UCSD-AML1 (cell line): ENCODE results near the gene SLC29A3.
A peak's percentile ranks its signal among the peaks of the same experiment; 100 is the strongest.

Experiments used
- DNase-seq: peaks from one replicate; lab custom pipeline; 2025; ENCODE audit not compliant: unreplicated experiment; lab: John Stamatoyannopoulos, UW

Gene SLC29A3

DNA sequence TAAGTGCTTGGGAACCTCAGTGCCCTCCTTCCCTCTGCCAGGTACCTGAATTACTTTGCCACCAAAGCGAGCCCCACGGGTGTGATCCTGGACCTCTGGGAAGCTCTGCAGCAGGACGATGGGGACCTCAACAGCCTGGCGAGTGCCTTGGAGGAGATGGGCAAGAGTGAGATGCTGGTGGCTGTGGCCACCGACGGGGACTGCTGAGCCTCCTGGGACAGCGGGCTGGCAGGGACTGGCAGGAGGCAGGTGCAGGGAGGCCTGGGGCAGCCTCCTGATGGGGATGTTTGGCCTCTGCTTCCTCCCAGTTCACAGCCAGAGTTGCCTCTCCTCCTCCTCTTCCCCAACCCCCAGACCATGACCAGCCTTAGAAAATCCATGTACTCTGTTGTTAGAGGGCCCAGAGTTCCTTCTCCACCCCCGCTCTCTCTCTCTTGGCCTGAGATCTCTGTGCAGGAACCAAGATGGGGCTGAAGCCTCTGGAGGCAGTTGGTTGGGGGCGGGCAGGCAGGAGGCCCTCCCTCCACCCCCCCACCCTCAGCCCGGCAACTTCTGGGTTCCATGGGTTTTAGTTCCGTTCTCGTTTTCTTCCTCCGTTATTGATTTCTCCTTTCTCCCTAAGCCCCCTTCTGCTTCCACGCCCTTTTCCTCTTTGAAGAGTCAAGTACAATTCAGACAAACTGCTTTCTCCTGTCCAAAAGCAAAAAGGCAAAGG is 19.8 kb upstream of the SLC29A3 start:
- peak; percentile 52 for DNase-seq

DNA sequence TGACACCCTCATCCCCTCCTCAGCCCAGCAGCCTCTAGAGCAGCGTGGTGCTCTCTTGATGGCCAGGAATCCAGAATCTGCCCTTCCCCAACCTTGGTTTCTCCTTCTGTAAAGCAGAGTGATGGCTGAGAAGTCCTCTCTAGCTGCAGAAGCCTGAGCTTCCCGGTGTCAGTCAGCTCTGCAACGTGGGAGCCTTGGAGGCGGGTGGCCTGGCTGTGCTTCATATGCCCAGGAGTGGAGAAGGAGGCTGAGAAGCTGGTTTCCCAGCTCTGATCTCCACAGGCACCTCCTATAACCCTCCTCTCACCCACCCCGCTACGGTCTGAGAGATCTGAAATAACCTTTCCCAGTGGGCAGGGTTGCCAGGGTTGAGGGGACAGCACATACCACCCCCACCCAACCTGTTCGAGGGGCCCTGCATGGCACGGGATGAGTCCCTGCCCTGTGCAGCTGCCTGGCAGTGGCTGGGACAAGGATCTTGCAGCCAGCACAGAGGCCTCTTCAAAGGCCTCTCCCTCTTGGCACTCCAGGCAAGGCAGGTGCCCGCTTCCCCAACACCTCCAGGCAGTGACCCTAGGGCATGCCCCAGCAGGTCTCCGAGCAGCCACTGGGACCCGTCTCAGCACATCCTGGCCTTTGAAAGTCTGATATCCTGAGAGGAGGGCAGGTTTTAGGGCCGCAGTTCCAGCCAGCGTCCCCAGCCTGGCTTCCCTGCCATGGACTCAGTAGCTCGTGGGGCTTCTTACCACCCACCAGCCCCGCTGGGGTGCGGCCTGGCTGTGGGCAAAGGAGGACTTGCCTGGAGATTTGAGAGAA is 18.3 kb upstream of the SLC29A3 start:
- no peak for DNase-seq

DNA sequence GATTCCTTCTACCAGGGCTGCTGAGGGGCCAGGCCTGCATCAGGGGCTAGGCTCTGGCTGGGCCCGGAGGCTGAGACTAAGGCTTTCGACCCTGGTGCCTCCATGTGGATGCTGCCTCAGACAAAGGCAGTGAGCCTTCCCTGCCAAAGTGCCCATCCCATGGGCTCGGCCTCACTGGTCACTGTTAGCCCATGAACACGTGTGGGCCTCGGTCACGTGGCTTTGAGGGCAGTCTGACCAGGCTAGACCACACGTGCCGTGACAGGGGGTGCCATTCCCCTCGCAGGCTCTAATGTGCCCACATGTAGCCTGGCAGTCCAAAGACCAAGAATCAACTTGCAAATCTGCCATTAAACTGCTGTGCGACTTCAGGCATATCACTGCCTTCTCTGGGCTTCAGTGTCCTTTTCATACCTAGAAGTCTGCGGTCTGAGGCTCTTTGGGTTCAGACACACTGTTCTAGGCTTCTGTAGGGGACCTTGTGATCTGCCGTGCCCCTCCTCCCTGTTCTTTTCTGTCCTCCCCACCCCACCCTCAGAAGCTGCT is 17.6 kb upstream of the SLC29A3 start:
- DNase-seq, result no peak

DNA sequence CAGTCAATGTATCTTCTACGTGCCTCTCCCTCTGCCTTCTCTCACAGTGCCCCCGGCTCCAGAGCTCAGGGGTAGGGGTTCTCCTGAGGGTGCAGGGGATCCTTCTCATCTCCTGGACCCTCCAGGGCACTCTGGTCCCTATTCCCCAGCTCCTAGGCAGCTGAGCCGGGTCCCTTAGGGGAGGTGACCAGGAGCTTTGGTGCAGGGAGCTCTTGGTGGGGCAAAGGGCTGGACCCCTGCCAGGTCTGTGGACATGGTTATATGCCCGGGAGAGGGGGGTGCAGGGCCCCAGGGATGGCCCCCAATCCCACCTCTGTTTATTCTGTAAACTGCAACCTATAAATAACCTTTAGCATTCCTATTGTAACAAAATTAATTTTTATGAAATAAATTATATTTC is 16.6 kb upstream of the SLC29A3 start:
- DNase-seq, result no peak

GRCh38 chr10:71302874-71303568 is 16.0 kb upstream of the SLC29A3 start:
- DNase-seq, result peak; percentile 25

DNA sequence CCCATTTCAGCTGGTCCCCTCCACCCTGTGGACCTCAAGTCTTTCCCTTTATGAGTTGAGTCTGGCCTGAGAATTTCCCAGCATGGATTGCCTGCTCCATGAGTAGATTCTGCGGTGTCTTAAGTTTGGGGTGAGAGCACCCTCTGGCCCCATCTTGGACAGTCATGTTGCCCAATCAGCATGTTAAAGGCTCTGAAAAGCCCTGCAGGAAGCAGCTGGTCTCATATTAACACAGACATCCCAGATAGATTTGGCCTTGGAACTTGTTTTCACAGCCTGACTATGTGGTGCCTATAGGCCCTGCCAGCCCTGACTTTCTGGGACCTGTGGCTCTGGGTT is 15.5 kb upstream of the SLC29A3 start:
- DNase-seq, result no peak

DNA sequence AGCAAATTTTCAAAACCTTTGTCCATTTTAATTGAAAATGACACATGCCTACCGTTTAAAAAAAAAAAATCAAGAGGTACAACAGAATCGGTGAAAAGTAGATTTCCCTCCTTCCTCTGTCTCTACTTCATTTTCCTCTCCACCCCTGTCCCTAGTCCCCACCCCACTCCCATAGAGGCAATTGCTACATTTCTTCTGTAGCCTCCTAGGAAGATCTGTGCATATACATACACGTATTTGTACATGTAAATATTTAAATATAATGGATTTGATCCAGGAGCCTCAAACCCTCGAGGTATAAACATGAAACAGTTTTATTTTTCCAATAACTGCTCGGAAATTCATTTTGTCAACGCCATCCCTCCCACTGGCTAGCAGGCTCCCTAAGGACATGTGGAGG is 14.1 kb upstream of the SLC29A3 start:
- DNase-seq, result no peak

DNA sequence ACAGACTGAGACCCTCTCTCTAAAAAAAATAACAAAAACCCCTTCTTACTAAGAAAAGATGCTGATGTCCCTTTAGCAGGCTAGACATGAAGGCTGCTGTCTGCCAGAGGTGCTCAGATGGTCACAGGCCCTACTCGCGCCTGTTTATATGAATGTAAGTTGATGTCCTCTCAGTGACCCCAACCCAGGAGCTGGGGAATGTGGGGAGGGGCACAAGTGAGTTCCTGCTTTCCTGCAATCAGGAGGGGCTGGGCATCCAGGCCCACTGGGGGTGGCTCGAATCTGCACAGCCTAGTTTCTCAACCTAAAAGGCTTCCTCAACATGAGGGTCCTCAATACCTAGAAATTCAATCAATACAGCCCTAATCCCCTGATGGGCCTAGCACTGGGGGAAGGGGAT is 12.1 kb upstream of the SLC29A3 start:
- DNase-seq, result no peak

DNA sequence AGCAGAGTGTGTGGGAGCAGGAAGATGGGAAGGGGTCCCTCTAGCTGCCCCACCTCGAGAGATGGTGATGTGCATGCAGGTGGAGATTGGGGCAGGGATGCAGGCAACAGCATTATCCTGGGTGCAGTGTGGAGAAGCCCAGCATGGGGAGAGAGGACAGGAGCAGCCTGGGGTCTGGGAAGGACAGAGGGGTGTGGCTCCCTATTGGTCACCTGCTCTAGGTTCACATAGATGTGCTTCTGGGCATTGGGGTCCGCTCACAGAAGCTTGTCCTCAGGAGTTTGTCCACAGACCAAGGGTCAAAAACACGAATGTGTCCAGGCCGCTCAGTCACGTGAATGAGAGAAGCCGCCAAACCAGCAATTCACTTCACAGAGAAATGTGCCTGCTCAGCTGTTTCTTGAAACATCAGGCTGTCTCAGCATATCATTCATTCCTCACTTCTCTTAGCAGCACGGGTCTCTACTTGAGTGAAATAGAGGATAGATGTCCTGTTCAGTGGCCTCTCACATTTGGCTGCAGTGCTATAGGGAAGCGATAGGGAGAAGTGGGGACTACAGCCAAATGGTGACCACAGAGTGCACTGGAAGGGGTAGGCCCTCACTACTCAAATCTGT is 11.5 kb upstream of the SLC29A3 start:
- no peak for DNase-seq

- DNase-seq, result no peak
Observed at GRCh38 chr10:71308244-71308643, 10.8 kb upstream of the SLC29A3 start.

GRCh38 chr10:71308985-71309384 is 10.1 kb upstream of the SLC29A3 start:
- DNase-seq, result no peak

- no peak for DNase-seq
Observed at GRCh38 chr10:71309919-71310318, 9.1 kb upstream of the SLC29A3 start.

DNA sequence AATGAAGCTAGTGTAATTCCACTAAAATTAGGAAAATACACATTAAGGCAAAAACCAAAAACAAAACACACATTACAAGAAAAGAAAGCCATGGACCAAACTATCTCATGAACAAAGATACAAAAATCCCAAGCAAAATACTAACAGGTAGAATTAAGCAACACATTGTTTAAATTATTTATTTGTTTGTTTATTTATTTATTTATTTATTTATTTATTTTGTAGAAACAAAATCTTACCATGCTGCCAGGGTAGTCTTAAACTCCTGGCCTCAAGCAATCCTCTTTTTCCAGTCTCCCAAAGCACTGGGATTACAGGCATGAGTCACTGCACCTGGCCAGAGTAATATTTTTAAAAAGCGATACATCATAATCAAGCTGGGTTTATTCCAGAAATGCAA is 6.8 kb upstream of the SLC29A3 start:
- DNase-seq, result no peak

DNA sequence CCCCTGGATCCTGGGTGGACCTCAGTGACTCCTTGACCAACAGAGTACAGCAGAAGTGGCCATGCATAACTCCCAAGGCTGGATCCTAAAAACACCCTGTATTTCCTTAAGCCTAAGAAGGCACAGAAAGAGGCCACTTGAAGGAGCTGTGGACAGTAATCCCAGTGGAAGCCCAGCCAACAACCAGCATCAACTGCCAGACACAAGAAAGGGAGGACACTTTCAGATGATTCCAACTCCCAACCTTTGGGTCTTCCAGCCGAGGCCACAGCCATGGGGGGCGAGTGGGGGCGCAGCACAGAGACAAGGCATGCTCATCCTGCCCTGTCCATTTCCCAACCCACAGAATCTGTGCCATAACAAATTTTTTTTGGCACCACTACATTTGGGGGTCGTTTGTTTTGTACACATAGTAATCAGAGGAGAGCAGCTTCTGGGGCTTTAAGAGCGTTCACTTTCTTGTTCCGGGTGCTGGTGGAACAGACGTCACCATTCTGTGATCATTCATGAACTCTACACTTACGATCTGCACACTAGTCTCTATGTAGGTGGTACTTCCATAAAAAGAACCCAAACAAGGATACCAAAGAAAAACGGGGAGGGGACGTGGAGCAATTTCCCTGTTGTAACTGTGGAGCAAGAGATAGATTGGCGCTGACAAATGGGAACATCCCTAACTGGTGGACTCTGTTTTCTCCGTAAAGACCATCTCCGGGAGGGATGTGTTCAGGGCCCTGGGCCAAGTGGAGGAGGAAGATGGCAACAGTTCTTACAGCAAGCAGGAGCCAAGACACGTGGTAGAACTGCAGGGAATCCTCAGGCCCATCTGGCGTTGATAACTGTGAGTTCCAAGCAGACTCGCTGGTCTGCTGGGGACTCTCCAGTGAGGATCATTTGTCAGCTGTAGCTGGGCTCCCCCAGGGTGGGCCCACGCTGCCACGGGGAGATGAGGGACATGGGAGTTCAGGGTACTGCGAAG is 6.0 kb upstream of the SLC29A3 start:
- no peak for DNase-seq

DNA sequence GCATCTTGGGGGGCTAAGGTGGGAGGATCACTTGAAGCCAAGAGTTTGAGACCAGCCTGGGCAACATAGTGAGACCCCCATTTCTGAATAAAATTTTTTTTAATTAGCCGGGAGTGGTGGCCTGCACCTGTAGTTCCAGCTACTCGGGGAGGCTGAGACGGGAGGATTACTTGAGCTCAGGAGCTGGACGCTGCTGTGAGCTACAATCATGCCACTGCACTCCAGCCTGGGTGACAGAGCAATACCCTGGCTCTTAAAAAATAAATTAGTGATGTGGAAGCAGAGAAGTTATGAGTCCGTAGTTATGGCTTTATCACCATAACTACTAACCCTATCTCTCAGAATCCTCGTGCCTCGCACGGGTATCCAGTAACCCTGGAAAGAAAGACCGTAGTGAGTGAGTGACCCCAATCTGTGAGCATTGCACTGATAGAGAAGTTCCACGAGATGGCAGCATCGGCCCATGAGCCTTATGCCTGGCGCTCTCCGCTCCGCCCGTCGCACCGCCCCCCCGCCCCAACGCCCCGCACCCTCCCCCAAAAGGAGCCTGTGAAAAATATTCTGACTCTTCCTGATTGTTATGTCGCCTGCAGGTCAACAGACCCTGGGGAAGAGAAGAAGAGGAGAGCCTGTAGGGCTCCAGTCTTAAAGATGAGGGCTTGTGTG is 4.9 kb upstream of the SLC29A3 start:
- DNase-seq, result peak; percentile 52

GRCh38 chr10:71314694-71315225 is 4.3 kb upstream of the SLC29A3 start:
- DNase-seq, result no peak

- no peak for DNase-seq
Observed at GRCh38 chr10:71316056-71316785, 2.8 kb upstream of the SLC29A3 start.

- peak; percentile 43 for DNase-seq
Observed at GRCh38 chr10:71316786-71317160, 2.3 kb upstream of the SLC29A3 start.

DNA sequence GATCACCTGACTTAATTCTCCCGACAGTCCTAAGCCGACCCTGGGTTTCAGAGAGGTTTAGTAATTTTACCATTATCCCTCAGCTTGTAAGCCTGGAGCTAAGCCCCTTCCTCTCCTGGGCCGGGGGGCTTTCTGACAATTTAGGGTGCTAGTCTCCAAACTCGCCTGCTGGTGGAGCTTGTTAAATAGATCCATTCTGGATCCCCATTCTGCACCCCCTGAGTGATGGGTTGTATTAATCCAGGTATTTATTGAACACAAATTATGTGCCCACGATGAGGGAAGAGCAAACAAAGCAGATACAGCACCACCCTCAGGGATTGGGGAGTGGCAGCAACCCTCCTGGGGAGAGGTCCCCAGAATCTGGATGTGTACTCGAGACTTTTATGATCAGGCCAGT is 1.3 kb upstream of the SLC29A3 start:
- no peak for DNase-seq
